Mesenchymal stem cell (in vitro differentiated cells and primary cell): ENCODE results near the gene PLTP.

Experiments used
- DNase-seq: peaks from one replicate; pipeline ENCODE4 v3.0.0-alpha.2; 2013
- H2AFZ ChIP-seq: one replicate; pipeline ENCODE4 v1.6.1; 2013; ENCODE audit warnings: low read depth, mild to moderate bottlenecking, control low read depth, inconsistent platforms, low read length, moderate library complexity
- H2AK5ac ChIP-seq: 2 replicates; pipeline ENCODE4 v1.6.1; 2013; ENCODE audit warnings: low read length, moderate library complexity, mild to moderate bottlenecking, inconsistent platforms; ENCODE audit not compliant: severe bottlenecking
- H2BK120ac ChIP-seq: one replicate; pipeline ENCODE4 v1.6.1; 2013; ENCODE audit warnings: low read depth, mild to moderate bottlenecking, inconsistent platforms, low read length, moderate library complexity
- H2BK12ac ChIP-seq, 2 experiments: one replicate each; pipeline ENCODE4 v1.6.1; 2013; ENCODE audit warnings: inconsistent platforms in 2 of 2, low read length in 2 of 2, mild to moderate bottlenecking in 2 of 2, moderate library complexity in 2 of 2, control low read depth in 1 of 2
- H2BK15ac ChIP-seq: one replicate; pipeline ENCODE4 v1.6.1; 2013; ENCODE audit warnings: mild to moderate bottlenecking, low read depth, inconsistent platforms; ENCODE audit not compliant: poor library complexity, severe bottlenecking
- H2BK5ac ChIP-seq: 2 replicates; pipeline ENCODE4 v1.6.1; 2013; ENCODE audit warnings: low read depth, mild to moderate bottlenecking, low read length, control low read depth, inconsistent platforms; ENCODE audit not compliant: poor library complexity, severe bottlenecking
- H3K14ac ChIP-seq, 2 experiments: one replicate each; pipeline ENCODE4 v1.6.1; 2013; ENCODE audit warnings: inconsistent platforms in 2 of 2, low read length in 2 of 2, control low read depth in 1 of 2, mild to moderate bottlenecking in 1 of 2, moderate library complexity in 1 of 2
- H3K18ac ChIP-seq, 2 experiments: one replicate each; pipeline ENCODE4 v1.6.1; 2013; ENCODE audit warnings: inconsistent platforms in 2 of 2, low read length in 2 of 2, control low read depth in 1 of 2, low read depth in 1 of 2, mild to moderate bottlenecking in 1 of 2
- H3K23ac ChIP-seq, 2 experiments: one replicate each; pipeline ENCODE4 v1.6.1; 2013; ENCODE audit warnings: inconsistent platforms in 2 of 2, low read length in 2 of 2, mild to moderate bottlenecking in 2 of 2, moderate library complexity in 2 of 2, control low read depth in 1 of 2
- H3K27ac ChIP-seq: 2 replicates; pipeline ENCODE4 v1.5.1; 2013; ENCODE audit warnings: mild to moderate bottlenecking, moderate library complexity, low read length, control low read depth, inconsistent platforms; ENCODE audit not compliant: poor library complexity, severe bottlenecking
- H3K27me3 ChIP-seq, 2 experiments: 2 replicates each; pipeline versions ENCODE4 v1.6.1 to v1.7.0; 2013; ENCODE audit warnings: low read length in 2 of 2, mild to moderate bottlenecking in 2 of 2, moderate library complexity in 2 of 2, control low read depth in 1 of 2, inconsistent platforms in 1 of 2; ENCODE audit not compliant: control insufficient read depth in 1 of 2, insufficient read depth in 1 of 2
- H3K36me3 ChIP-seq, 2 experiments: 2 replicates each; pipeline versions ENCODE4 v1.6.1 to v1.7.0; 2013; ENCODE audit warnings: low read length in 2 of 2, control low read depth in 1 of 2, inconsistent platforms in 1 of 2, low read depth in 1 of 2, mild to moderate bottlenecking in 1 of 2; ENCODE audit not compliant: insufficient read depth in 2 of 2, control insufficient read depth in 1 of 2
- H3K4ac ChIP-seq, 2 experiments: one replicate each; pipeline ENCODE4 v1.6.1; 2013; ENCODE audit warnings: inconsistent platforms in 2 of 2, low read length in 2 of 2, mild to moderate bottlenecking in 2 of 2, moderate library complexity in 2 of 2, control low read depth in 1 of 2, low read depth in 1 of 2
- H3K4me1 ChIP-seq: 2 replicates; pipeline ENCODE4 v1.6.1; 2013; ENCODE audit warnings: low read depth, low read length, control low read depth; ENCODE audit not compliant: control insufficient read depth, insufficient read depth
- H3K4me2 ChIP-seq: 2 replicates; pipeline ENCODE4 v1.6.1; 2013; ENCODE audit warnings: low read length, mild to moderate bottlenecking, inconsistent platforms; ENCODE audit not compliant: poor library complexity, severe bottlenecking
- H3K4me3 ChIP-seq, 2 experiments: 2 replicates each; pipeline versions ENCODE4 v1.5.1 to v1.7.0; 2013; ENCODE audit warnings: low read length in 2 of 2, mild to moderate bottlenecking in 2 of 2, control low read depth in 1 of 2, low read depth in 1 of 2; ENCODE audit not compliant: insufficient read depth in 1 of 2
- H3K79me1 ChIP-seq: replicated peaks from 2 replicates; pipeline ENCODE4 v1.6.1; 2013; ENCODE audit warnings: mild to moderate bottlenecking, control low read depth, low read length, inconsistent platforms; ENCODE audit not compliant: poor library complexity, severe bottlenecking
- H3K9ac ChIP-seq: 2 replicates; pipeline ENCODE4 v1.7.0; 2013; ENCODE audit warnings: mild to moderate bottlenecking, low read length, moderate library complexity
- H3K9me3 ChIP-seq: 2 replicates; pipeline ENCODE4 v1.7.0; 2013; ENCODE audit warnings: mild to moderate bottlenecking, low read length; ENCODE audit not compliant: control insufficient read depth
- H4K8ac ChIP-seq: one replicate; pipeline ENCODE4 v1.6.1; 2013; ENCODE audit warnings: inconsistent platforms, mild to moderate bottlenecking, low read length, moderate library complexity
- H4K91ac ChIP-seq: one replicate; pipeline ENCODE4 v1.6.1; 2013; ENCODE audit warnings: mild to moderate bottlenecking, low read length, inconsistent platforms
- WGBS: methylation state at CpG from one replicate; pipeline ENCODE4 v1.1.7; 2013; ENCODE audit warnings: mixed read lengths; 5-methylcytosine and 5-hydroxymethylcytosine counted together

The PLTP gene

DNA sequence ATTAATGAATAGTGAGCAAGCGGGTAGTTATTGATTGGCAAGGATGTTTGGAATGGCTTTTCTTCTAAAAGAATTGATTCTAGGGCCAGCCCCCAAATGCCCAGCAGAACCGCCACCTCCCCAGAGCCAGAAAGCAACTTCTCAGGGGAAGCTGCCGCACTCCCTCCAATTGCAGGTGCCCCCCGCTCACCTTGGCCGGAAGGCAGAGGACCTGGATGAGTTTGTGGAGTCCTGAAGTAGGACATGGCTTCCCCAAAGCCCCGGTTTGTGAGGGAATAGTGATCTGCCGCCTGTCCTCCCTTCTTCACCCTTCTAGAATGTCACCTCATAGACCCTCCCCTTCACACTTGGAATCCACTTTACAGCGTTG lies 24.6 kb downstream of the PLTP start, which contains the start of gene SPATA25:
TSS of gene SPATA25 (minus strand) at position 277 of the 370 bp plus-strand sequence. CDS start at position 245, 32 bp downstream.
- no peak within 1 kb of the TSS for H3K4me2 ChIP-seq
- no peak within 1 kb of the TSS for H3K23ac ChIP-seq
- H2BK5ac ChIP-seq, result no peak within 1 kb of the TSS
- 81% methylated on average over 2 of the region's 8 CpGs for WGBS
- no peaks in the 10 kb centered on the region for H3K9me3 ChIP-seq
- no peak within 1 kb of the TSS for H3K9ac ChIP-seq
- H2AK5ac ChIP-seq, result peak within 1 kb of the TSS; percentile 50
- peaks cover 38% of the 10 kb centered on the region for H3K4me1 ChIP-seq
- no peak within 1 kb of the TSS for H3K18ac ChIP-seq
- peak within 1 kb of the TSS in 1 of 2 experiments; percentile 6 for H2BK12ac ChIP-seq
- no peak within 1 kb of the TSS for H3K4me3 ChIP-seq
- peaks cover 41% of the 10 kb centered on the region for H3K79me1 ChIP-seq
- no peak within 1 kb of the TSS for H4K91ac ChIP-seq
- DNase-seq, result no peak
- no peak within 1 kb of the TSS for H2BK120ac ChIP-seq
- H3K27me3 ChIP-seq, result no peaks in the 10 kb centered on the region
- H2AFZ ChIP-seq, result no peak within 1 kb of the TSS
- peak within 1 kb of the TSS; percentile 6 for H2BK15ac ChIP-seq
- H4K8ac ChIP-seq, result no peak within 1 kb of the TSS
- no peak within 1 kb of the TSS for H3K27ac ChIP-seq
- H3K14ac ChIP-seq, result no peak within 1 kb of the TSS
- H3K36me3 ChIP-seq, result peaks cover 35 to 51% of the 10 kb centered on the region in 2 experiments
- no peak within 1 kb of the TSS for H3K4ac ChIP-seq

DNA sequence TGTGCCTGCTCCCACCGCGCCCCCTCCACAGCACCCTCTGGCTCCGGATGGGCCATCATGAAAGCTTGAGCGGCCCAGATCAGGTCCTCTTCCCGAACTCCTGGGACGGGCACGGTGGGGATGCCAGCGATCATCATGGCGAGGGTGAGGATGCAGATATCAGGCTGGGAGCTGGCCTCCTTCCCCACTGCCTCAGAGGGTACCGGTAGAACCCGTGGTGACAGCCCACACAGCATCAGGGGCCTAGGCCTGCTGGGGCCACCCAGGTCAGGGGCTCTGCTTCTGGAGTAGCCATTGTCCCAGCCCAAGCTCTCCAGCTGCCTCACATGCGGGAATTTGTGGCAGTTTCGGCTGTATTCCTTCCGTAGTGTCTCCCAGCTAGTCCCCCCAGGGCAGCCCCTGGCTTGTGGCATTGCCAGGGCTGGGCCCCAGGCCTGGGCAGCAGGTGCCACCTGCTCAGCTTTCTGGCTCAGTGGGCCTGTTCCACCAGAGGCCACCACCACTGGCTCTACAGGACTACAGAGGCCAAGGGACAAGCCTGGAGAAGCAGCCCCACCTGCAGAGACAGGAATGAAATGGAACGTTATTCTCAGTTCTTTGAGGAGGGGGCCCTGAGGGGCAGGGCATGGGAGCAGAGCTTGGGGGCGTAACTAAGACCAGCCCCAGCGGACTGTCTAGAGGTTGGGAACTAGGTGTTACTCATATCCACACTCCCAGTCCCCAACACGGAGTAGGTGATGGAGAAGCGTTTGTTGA lies 25.2 kb downstream of the PLTP start:
- H3K14ac ChIP-seq, result no peak overlapping the region
- no peak overlapping the region for H2BK12ac ChIP-seq
- no peak for DNase-seq
- H2AK5ac ChIP-seq, result peak overlapping the region; percentile 50
- peaks cover 35 to 51% of the 10 kb centered on the region in 2 experiments for H3K36me3 ChIP-seq
- H2BK120ac ChIP-seq, result no peak overlapping the region
- H3K9ac ChIP-seq, result no peak overlapping the region
- no peak overlapping the region for H3K4ac ChIP-seq
- no peak overlapping the region for H4K91ac ChIP-seq
- 98% methylated on average over 17 of the region's 19 CpGs for WGBS
- peaks cover 35% of the 10 kb centered on the region for H3K4me1 ChIP-seq
- no peak overlapping the region for H3K27ac ChIP-seq
- no peak overlapping the region for H4K8ac ChIP-seq
- H3K9me3 ChIP-seq, result no peaks in the 10 kb centered on the region
- no peak overlapping the region for H3K4me2 ChIP-seq
- no peaks in the 10 kb centered on the region for H3K27me3 ChIP-seq
- H3K18ac ChIP-seq, result no peak overlapping the region
- H3K79me1 ChIP-seq, result peaks cover 36% of the 10 kb centered on the region
- H2BK5ac ChIP-seq, result no peak overlapping the region
- H3K4me3 ChIP-seq, result no peak overlapping the region
- H3K23ac ChIP-seq, result no peak overlapping the region
- peak overlapping the region; percentile 6 for H2BK15ac ChIP-seq
- H2AFZ ChIP-seq, result no peak overlapping the region

DNA sequence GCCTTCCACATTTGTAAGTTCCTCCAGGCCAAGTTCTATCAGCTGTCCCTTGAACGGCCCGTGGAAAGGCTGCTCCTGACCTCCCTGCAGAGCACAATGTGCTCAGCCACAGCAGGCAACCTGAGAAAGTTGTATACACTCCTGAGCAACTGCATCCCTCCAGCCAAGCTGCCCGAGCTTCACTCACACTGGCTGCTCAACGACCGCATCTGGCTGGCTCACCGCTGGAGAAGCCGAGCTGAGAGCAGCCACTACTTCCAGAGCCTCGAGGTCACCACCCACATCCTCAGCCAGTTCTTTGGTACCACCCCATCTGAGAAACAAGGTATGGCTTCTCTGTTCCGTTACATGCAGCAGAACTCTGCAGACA lies 28.9 kb downstream of the PLTP start:
- peaks cover 25% of the 10 kb centered on the region for H3K79me1 ChIP-seq
- no peak overlapping the region for H3K4me2 ChIP-seq
- 93% methylated on average over 9 of the region's 9 CpGs for WGBS
- H3K23ac ChIP-seq, result no peak overlapping the region
- peaks cover 20% of the 10 kb centered on the region for H3K4me1 ChIP-seq
- H3K14ac ChIP-seq, result no peak overlapping the region
- no peak overlapping the region for H3K27ac ChIP-seq
- H3K9ac ChIP-seq, result no peak overlapping the region
- no peak overlapping the region for H2BK15ac ChIP-seq
- no peak overlapping the region for H2BK12ac ChIP-seq
- H3K27me3 ChIP-seq, result no peaks in the 10 kb centered on the region
- H3K18ac ChIP-seq, result no peak overlapping the region
- H2BK120ac ChIP-seq, result no peak overlapping the region
- H2BK5ac ChIP-seq, result no peak overlapping the region
- H2AK5ac ChIP-seq, result no peak overlapping the region
- no peak overlapping the region for H3K4me3 ChIP-seq
- no peak for DNase-seq
- H3K36me3 ChIP-seq, result peaks cover 32 to 42% of the 10 kb centered on the region in 2 experiments
- no peak overlapping the region for H3K4ac ChIP-seq
- H3K9me3 ChIP-seq, result no peaks in the 10 kb centered on the region
- no peak overlapping the region for H4K8ac ChIP-seq
- H2AFZ ChIP-seq, result no peak overlapping the region
- H4K91ac ChIP-seq, result no peak overlapping the region

DNA sequence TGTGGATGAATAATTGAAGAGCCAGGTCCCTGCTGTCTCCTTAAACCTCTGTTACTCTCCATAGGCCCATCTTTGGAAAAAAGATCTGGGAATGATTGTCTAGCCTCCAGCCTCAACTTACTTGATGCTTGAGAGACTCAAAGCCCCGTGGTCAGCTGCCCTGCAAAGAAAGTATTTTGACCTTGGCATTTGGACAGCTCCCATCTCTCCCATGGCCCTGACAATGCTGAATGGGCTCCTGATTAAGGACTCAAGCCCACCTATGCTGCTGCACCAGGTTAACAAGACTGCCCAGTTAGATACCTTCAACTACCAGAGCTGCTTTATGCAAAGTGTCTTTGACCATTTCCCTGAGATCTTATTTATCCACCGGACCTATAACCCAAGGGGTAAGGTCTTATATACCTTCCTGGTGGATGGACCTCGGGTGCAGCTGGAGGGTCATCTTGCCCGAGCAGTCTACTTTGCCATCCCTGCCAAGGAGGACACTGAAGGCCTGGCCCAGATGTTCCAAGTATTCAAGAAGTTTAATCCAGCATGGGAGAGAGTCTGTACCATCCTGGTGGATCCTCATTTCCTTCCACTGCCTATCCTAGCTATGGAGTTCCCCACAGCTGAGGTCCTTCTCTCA lies 29.4 kb downstream of the PLTP start:
- Histone ChIP-seq H3K27me3 (no peaks in the 10 kb centered on the region), H4K91ac (no peak overlapping the region), H3K36me3 (peaks cover 37 to 43% of the 10 kb centered on the region in 2 experiments), H3K9ac (no peak overlapping the region), H3K4me3 (no peak overlapping the region), H3K4me1 (peaks cover 20% of the 10 kb centered on the region), H2BK120ac (no peak overlapping the region), H3K9me3 (no peaks in the 10 kb centered on the region), H2BK12ac (no peak overlapping the region), H2AK5ac (no peak overlapping the region), H3K4me2 (no peak overlapping the region), H2BK5ac (no peak overlapping the region), H2AFZ (no peak overlapping the region), H3K18ac (no peak overlapping the region), H3K79me1 (peaks cover 24% of the 10 kb centered on the region), H3K4ac (no peak overlapping the region), H3K23ac (no peak overlapping the region), H4K8ac (no peak overlapping the region), H3K14ac (no peak overlapping the region), H2BK15ac (no peak overlapping the region), H3K27ac (no peak overlapping the region)
- DNase-seq, result no peak
- 86% methylated on average over 4 of the region's 4 CpGs for WGBS
